H9 (cell line): ENCODE results near the gene SHB. TPM values are rescaled to one million over a fixed set of nuclear protein-coding genes. Genes with fewer than 3 reads are reported as not detected.
A peak's percentile ranks its signal among the peaks of the same experiment; 100 is the strongest.

ENCODE experiments used
- DNase-seq: peaks from one replicate; pipeline ENCODE4 v3.0.0-alpha.2; 2017
- H2AFZ ChIP-seq: one replicate; pipeline ENCODE4 v1.6.1; 2013; ENCODE audit warnings: mild to moderate bottlenecking, low read length, control low read depth, moderate library complexity
- H2AK5ac ChIP-seq: 2 replicates; pipeline ENCODE4 v1.6.1; 2013; ENCODE audit warnings: low read length, control low read depth, mixed read lengths; ENCODE audit not compliant: insufficient read length
- H2BK120ac ChIP-seq: one replicate; pipeline ENCODE4 v1.6.1; 2013; ENCODE audit warnings: low read depth, mild to moderate bottlenecking, low read length, control low read depth, inconsistent platforms; ENCODE audit not compliant: poor library complexity, severe bottlenecking
- H2BK12ac ChIP-seq: 2 replicates; pipeline ENCODE4 v1.6.1; 2013; ENCODE audit warnings: low read length, control low read depth, mixed read lengths, low read depth; ENCODE audit not compliant: insufficient read length
- H2BK15ac ChIP-seq: 2 replicates; pipeline ENCODE4 v1.6.1; 2013; ENCODE audit warnings: low read depth, low read length, control low read depth
- H2BK20ac ChIP-seq: one replicate; pipeline ENCODE4 v1.6.1; 2013; ENCODE audit warnings: low read depth, mild to moderate bottlenecking, low read length, control low read depth, inconsistent platforms; ENCODE audit not compliant: poor library complexity, severe bottlenecking
- H2BK5ac ChIP-seq: 2 replicates; pipeline ENCODE4 v1.6.1; 2013; ENCODE audit warnings: low read length, control low read depth, mixed read lengths; ENCODE audit not compliant: insufficient read length
- H3K14ac ChIP-seq: 2 replicates; pipeline ENCODE4 v1.6.1; 2013; ENCODE audit warnings: low read length, control low read depth; ENCODE audit not compliant: insufficient read depth
- H3K18ac ChIP-seq: 2 replicates; pipeline ENCODE4 v1.6.1; 2013; ENCODE audit warnings: low read depth, mild to moderate bottlenecking, mixed read lengths, low read length, control low read depth; ENCODE audit not compliant: insufficient read length
- H3K23ac ChIP-seq: 2 replicates; pipeline ENCODE4 v1.6.1; 2013; ENCODE audit warnings: low read length, control low read depth, mixed read lengths, low read depth; ENCODE audit not compliant: insufficient read length
- H3K23me2 ChIP-seq: 2 replicates; pipeline ENCODE4 v1.6.1; 2013; ENCODE audit warnings: low read depth, mild to moderate bottlenecking, mixed read lengths, low read length, control low read depth; ENCODE audit not compliant: insufficient read length, poor library complexity, severe bottlenecking
- H3K27ac ChIP-seq: 2 replicates; pipeline ENCODE4 v1.5.1; 2013; ENCODE audit warnings: low read length, control low read depth, mixed read lengths, low read depth; ENCODE audit not compliant: insufficient read length
- H3K27me3 ChIP-seq: 2 replicates; pipeline ENCODE4 v1.6.1; 2013; ENCODE audit warnings: low read length, control low read depth, inconsistent platforms; ENCODE audit not compliant: insufficient read depth
- H3K4ac ChIP-seq: 2 replicates; pipeline ENCODE4 v1.6.1; 2013; ENCODE audit warnings: low read depth, mild to moderate bottlenecking, control low read depth, inconsistent platforms, low read length, moderate library complexity
- H3K4me1 ChIP-seq: 2 replicates; pipeline ENCODE4 v1.6.1; 2013; ENCODE audit warnings: low read length, control low read depth, inconsistent platforms; ENCODE audit not compliant: insufficient read depth
- H3K4me2 ChIP-seq: 2 replicates; pipeline ENCODE4 v1.6.1; 2013; ENCODE audit warnings: low read length, control low read depth, mixed read lengths; ENCODE audit not compliant: insufficient read length, insufficient read depth
- H3K56ac ChIP-seq: 2 replicates; pipeline ENCODE4 v1.6.1; 2013; ENCODE audit warnings: low read depth, mild to moderate bottlenecking, mixed read lengths, low read length, control low read depth; ENCODE audit not compliant: insufficient read length
- H3K79me1 ChIP-seq: 2 replicates; pipeline ENCODE4 v1.6.1; 2013; ENCODE audit warnings: low read depth, mild to moderate bottlenecking, moderate library complexity, low read length, control low read depth, inconsistent platforms; ENCODE audit not compliant: insufficient read depth, poor library complexity, severe bottlenecking
- H3K79me2 ChIP-seq: 2 replicates; pipeline ENCODE4 v1.6.1; 2013; ENCODE audit warnings: low read length, control low read depth, inconsistent platforms; ENCODE audit not compliant: insufficient read depth
- H3K9ac ChIP-seq: 2 replicates; pipeline ENCODE4 v1.6.1; 2013; ENCODE audit warnings: low read length, control low read depth, mixed read lengths; ENCODE audit not compliant: insufficient read length; ENCODE audit errors: extremely low read depth
- H3K9me3 ChIP-seq: one replicate; pipeline ENCODE4 v1.6.1; 2013; ENCODE audit warnings: low read depth, low read length, inconsistent platforms; ENCODE audit not compliant: control insufficient read depth
- H3T11ph ChIP-seq: one replicate; pipeline ENCODE4 v1.6.1; 2013; ENCODE audit warnings: mild to moderate bottlenecking, low read length, control low read depth, inconsistent platforms
- H4K20me1 ChIP-seq: one replicate; pipeline ENCODE4 v1.6.1; 2013; ENCODE audit not compliant: control insufficient read depth, insufficient read length, insufficient read depth
- H4K5ac ChIP-seq: 2 replicates; pipeline ENCODE4 v1.6.1; 2013; ENCODE audit warnings: low read depth, mild to moderate bottlenecking, mixed read lengths, low read length, control low read depth; ENCODE audit not compliant: insufficient read length
- H4K8ac ChIP-seq: replicated peaks from 2 replicates; pipeline ENCODE4 v1.6.1; 2013; ENCODE audit warnings: low read length, control low read depth, mixed read lengths, low read depth; ENCODE audit not compliant: insufficient read length
- H4K91ac ChIP-seq: 2 replicates; pipeline ENCODE4 v1.6.1; 2013; ENCODE audit warnings: low read depth, mild to moderate bottlenecking, moderate library complexity, mixed read lengths, low read length, control low read depth; ENCODE audit not compliant: insufficient read length
- H3K27ac Mint-ChIP-seq, 3 experiments: 2 replicates in 2 of 3; 3 replicates in 1 of 3; pipeline ENCODE4 v1.8.0; 2020 to 2021; ENCODE audit warnings: mixed read lengths in 3 of 3, mild to moderate bottlenecking in 1 of 3, moderate library complexity in 1 of 3
- H3K27me3 Mint-ChIP-seq: 2 replicates; pipeline ENCODE4 v1.8.0; 2021; ENCODE audit warnings: low read depth, mild to moderate bottlenecking, moderate library complexity, mixed read lengths
- H3K36me3 Mint-ChIP-seq, 3 experiments: 2 replicates in 2 of 3; 3 replicates in 1 of 3; pipeline ENCODE4 v1.8.0; 2020 to 2021; ENCODE audit warnings: low read depth in 3 of 3, mixed read lengths in 3 of 3; ENCODE audit not compliant: insufficient read depth in 1 of 3
- H3K4me1 Mint-ChIP-seq, 2 experiments: 2 replicates each; pipeline ENCODE4 v1.8.0; 2020; ENCODE audit warnings: mixed read lengths in 2 of 2
- H3K4me3 Mint-ChIP-seq, 2 experiments: 2 replicates in 1 of 2; 3 replicates in 1 of 2; pipeline ENCODE4 v1.8.0; 2020 to 2021; ENCODE audit warnings: mild to moderate bottlenecking in 2 of 2, mixed read lengths in 2 of 2, moderate library complexity in 1 of 2
- H3K9me3 Mint-ChIP-seq, 2 experiments: 2 replicates in 1 of 2; 3 replicates in 1 of 2; pipeline ENCODE4 v1.8.0; 2020; ENCODE audit warnings: mild to moderate bottlenecking in 2 of 2, mixed read lengths in 2 of 2, moderate library complexity in 1 of 2
- WGBS: extraction: QIAGEN DNeasy Blood & Tissue Kit; methylation state at CpG from one replicate; pipeline ENCODE4 v1.1.7; 2013; ENCODE audit warnings: missing lambda C conversion rate, low lambda C conversion rate, mixed read lengths; ENCODE audit not compliant: insufficient read length; ENCODE audit errors: extremely low coverage; 5-methylcytosine and 5-hydroxymethylcytosine counted together
- total RNA-seq: library from RNA; stranded (reverse); gene quantifications from 2 replicates; pipeline ENCODE4 v1.2.1, GENCODE V29; 2021
- TF ChIP-seq, protein P1 (sequence below): fragments of 200-600 bp; sonication (generic); conservative IDR thresholded peaks from 3 replicates; pipeline ENCODE4 v1.8.0; 2021; ENCODE audit warnings: antibody characterized with exemption, mild to moderate bottlenecking

SHB gene
- total RNA-seq, 1 experiment from 2014 or later: 14.6 TPM

DNA sequence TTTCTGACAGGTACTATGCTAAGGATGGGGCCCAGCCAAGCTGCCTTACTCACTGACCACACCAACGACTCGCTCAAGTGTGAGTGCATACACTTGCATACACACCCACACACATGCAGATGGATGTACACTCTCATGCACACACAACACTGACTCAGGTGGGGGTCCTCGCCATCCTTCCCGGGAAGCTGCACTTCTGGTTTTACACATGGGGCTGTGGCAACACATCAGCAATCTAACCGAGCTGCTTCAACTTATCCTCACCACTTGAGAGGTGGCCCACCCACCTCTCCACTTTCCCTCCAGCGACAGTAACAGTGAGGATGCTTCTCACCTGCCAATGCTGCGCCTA is 97.9 kb downstream of the SHB start:
- no peaks in the 10 kb centered on the region for H3K9me3 Mint-ChIP-seq
- H3K4me3 Mint-ChIP-seq: no peak overlapping the region
- H3K4me2 ChIP-seq: no peak overlapping the region
- H2AFZ ChIP-seq: no peak overlapping the region
- H4K8ac ChIP-seq: no peak overlapping the region
- no peaks in the 10 kb centered on the region for H3K23me2 ChIP-seq
- H2AK5ac ChIP-seq: no peak overlapping the region
- no peaks in the 10 kb centered on the region for H3K4me1 ChIP-seq
- DNase-seq: no peak
- peak overlapping the region in 1 of 3 experiments; percentile 57; a peak in 1 of 7 replicates for H3K27ac Mint-ChIP-seq
- H4K5ac ChIP-seq: no peak overlapping the region
- no peaks in the 10 kb centered on the region for H3K27me3 ChIP-seq
- no peaks in the 10 kb centered on the region for H3K79me2 ChIP-seq
- no peak overlapping the region for H2BK15ac ChIP-seq
- H3K4ac ChIP-seq: no peak overlapping the region
- H3T11ph ChIP-seq: no peak overlapping the region
- no peak overlapping the region for H3K18ac ChIP-seq
- H2BK12ac ChIP-seq: no peak overlapping the region
- no peak overlapping the region for H3K23ac ChIP-seq
- no peaks in the 10 kb centered on the region; the same call in 1 of the 2 replicates for H3K27me3 Mint-ChIP-seq
- H3K14ac ChIP-seq: no peak overlapping the region
- TF ChIP-seq, protein P1, sequence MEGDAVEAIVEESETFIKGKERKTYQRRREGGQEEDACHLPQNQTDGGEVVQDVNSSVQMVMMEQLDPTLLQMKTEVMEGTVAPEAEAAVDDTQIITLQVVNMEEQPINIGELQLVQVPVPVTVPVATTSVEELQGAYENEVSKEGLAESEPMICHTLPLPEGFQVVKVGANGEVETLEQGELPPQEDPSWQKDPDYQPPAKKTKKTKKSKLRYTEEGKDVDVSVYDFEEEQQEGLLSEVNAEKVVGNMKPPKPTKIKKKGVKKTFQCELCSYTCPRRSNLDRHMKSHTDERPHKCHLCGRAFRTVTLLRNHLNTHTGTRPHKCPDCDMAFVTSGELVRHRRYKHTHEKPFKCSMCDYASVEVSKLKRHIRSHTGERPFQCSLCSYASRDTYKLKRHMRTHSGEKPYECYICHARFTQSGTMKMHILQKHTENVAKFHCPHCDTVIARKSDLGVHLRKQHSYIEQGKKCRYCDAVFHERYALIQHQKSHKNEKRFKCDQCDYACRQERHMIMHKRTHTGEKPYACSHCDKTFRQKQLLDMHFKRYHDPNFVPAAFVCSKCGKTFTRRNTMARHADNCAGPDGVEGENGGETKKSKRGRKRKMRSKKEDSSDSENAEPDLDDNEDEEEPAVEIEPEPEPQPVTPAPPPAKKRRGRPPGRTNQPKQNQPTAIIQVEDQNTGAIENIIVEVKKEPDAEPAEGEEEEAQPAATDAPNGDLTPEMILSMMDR: no peak
- no peaks in the 10 kb centered on the region for H3K79me1 ChIP-seq
- no peak overlapping the region for H3K27ac ChIP-seq
- whole genome bisulfite sequencing: no CpG with 5 or more reads among the region's 7 CpGs
- H4K20me1 ChIP-seq: no peaks in the 10 kb centered on the region
- no peak overlapping the region for H2BK5ac ChIP-seq
- H3K4me1 Mint-ChIP-seq: peaks cover 0 to 4% of the 10 kb centered on the region in 2 experiments; a peak in 2 of 4 replicates
- H3K56ac ChIP-seq: no peak overlapping the region
- no peak overlapping the region for H2BK120ac ChIP-seq
- H3K9ac ChIP-seq: no peak overlapping the region
- H2BK20ac ChIP-seq: no peak overlapping the region
- H3K9me3 ChIP-seq: no peaks in the 10 kb centered on the region
- H4K91ac ChIP-seq: no peak overlapping the region
- peaks cover 0 to 18% (median 0%) of the 10 kb centered on the region in 3 experiments; a peak in 3 of 7 replicates for H3K36me3 Mint-ChIP-seq
